ENCODE results near the gene TIMP2. TPM values are rescaled to one million over a fixed set of nuclear protein-coding genes. Genes with fewer than 3 reads are reported as not detected.
A peak's percentile ranks its signal among the peaks of the same experiment; 100 is the strongest.

TIMP2 gene
- total and polyA plus RNA-seq, 2 experiments from 2014 or later = 10.6 to 22.5 TPM

DNA sequence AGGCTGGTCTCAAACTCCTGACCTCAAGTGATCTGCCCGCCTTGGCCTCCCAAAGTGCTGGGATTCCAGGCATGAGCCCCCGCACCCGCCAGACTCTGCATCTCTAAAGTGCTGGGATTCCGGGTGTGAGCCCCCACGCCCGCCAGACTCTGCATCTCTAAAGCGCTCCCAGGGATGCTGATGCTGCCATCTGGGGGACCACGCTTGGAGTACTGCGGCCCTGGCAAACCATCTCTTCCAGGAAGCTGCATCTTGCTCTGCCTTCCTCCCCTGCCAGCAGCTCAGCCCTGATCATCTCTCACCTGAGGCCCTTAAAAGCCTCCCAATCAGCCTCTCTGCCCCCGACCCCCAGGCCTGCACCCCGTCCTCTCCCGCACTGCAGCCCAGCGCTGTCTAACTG lies 26.2 kb downstream of the TIMP2 start:
- Histone ChIP-seq H3K36me3 (ENCODE audit: insufficient read depth) (no peaks in the 10 kb centered on the region), H3K9me2 (ENCODE audit: insufficient read depth) (no peaks in the 10 kb centered on the region), H3F3A (replicated peaks; ENCODE audit: low read depth) (0 out of 2 replicates have a peak, but pooled peaks cover 3% of the 10 kb centered on the region), H3K4me3 (0 out of 2 replicates have a peak overlapping the region, but pooled peaks have one; percentile 12), H3K79me2 (replicated peaks; ENCODE audit: insufficient read depth) (peaks cover 26% of the 10 kb centered on the region), H3K27ac (ENCODE audit: low read depth) (peak overlapping the region; percentile 87; the same call in 1 of the 2 replicates), H4K20me1 (replicated peaks; ENCODE audit: insufficient read depth) (peaks cover 16% of the 10 kb centered on the region), H3K27me3 (ENCODE audit: insufficient read depth) (no peaks in the 10 kb centered on the region), H2AFZ (no peak overlapping the region), H3K4me2 (peak overlapping the region; percentile 29; the same call in 1 of the 2 replicates), H3K4me1 (ENCODE audit: insufficient read depth) (peaks cover 20% of the 10 kb centered on the region)
- TF ChIP-seq, protein P1, sequence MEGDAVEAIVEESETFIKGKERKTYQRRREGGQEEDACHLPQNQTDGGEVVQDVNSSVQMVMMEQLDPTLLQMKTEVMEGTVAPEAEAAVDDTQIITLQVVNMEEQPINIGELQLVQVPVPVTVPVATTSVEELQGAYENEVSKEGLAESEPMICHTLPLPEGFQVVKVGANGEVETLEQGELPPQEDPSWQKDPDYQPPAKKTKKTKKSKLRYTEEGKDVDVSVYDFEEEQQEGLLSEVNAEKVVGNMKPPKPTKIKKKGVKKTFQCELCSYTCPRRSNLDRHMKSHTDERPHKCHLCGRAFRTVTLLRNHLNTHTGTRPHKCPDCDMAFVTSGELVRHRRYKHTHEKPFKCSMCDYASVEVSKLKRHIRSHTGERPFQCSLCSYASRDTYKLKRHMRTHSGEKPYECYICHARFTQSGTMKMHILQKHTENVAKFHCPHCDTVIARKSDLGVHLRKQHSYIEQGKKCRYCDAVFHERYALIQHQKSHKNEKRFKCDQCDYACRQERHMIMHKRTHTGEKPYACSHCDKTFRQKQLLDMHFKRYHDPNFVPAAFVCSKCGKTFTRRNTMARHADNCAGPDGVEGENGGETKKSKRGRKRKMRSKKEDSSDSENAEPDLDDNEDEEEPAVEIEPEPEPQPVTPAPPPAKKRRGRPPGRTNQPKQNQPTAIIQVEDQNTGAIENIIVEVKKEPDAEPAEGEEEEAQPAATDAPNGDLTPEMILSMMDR (conservative IDR thresholded peaks at IDR 0.05; ENCODE audit: low read depth in 2 of 2) = peak in 1 of 2 experiments; percentile 13; a peak in 1 of 4 replicates
- TF ChIP-seq STAT1 (IDR thresholded peaks at IDR 0.05; ENCODE audit: unreplicated experiment) (no peak), POLR2AphosphoS5 (IDR thresholded peaks at IDR 0.05; ENCODE audit: low read depth) (no peak)
- H3K4me3 Mint-ChIP-seq = peak overlapping the region; percentile 11; the same call in 1 of the 3 replicates
- no peaks in the 10 kb centered on the region for H3K36me3 Mint-ChIP-seq (ENCODE audit: low read depth)
- ATAC-seq (peak; percentile 26), DNase-seq (ENCODE audit: low spot score) (peak; percentile 41)
- peaks cover 44% of the 10 kb centered on the region for H3K4me1 Mint-ChIP-seq
- H3K27me3 Mint-ChIP-seq (ENCODE audit: insufficient read depth, low read depth, poor library complexity) = peaks cover 25% of the 10 kb centered on the region
- no peaks in the 10 kb centered on the region for H3K9me3 Mint-ChIP-seq
- peak overlapping the region; percentile 22; the same call in 1 of the 2 replicates for H3K27ac Mint-ChIP-seq

DNA sequence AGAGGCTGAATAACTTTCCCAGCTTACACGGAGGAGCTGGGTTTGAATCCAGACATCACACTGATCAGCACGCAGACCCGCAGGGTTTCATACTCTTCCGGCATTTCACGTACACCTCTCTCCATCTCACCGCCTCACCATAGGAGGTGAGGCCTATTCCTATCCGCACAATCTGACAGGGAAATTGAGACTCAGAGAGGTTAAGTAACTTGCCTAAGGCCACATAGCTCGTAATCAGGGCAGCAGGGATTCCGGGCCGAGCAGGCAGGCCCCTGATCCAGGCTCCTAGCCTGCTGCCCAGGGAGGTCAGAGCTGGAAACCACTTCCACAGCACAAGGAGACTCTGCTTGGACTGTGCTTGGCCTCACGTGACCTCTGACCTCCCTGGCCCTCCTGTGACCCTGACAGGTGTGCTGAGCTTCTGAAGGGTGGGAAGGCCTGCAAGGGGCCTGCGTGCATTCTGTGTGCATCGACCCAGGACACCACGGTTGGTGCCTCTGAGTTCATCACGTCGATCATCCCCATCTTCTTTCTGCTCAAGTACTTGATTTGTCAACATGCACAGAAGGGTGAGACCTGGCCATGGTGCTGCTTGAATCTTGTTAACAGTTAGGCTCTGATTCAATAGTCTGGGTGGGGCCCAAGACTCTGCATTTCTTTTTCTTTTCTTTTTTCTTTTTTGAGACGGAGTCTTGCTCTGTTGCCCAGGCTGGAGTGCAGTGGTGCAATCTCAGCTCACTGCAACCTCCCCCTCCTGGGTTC lies 26.9 kb downstream of the TIMP2 start:
- DNase-seq (ENCODE audit: low spot score) (no peak), ATAC-seq (no peak)
- H3F3A ChIP-seq (replicated peaks; ENCODE audit: low read depth) = 0 out of 2 replicates have a peak, but pooled peaks cover 3% of the 10 kb centered on the region
- no peaks in the 10 kb centered on the region for H3K27me3 ChIP-seq (ENCODE audit: insufficient read depth)
- Mint-ChIP-seq H3K4me1 (peaks cover 41% of the 10 kb centered on the region), H3K27me3 (ENCODE audit: insufficient read depth, low read depth, poor library complexity) (peaks cover 19% of the 10 kb centered on the region), H3K9me3 (no peaks in the 10 kb centered on the region), H3K27ac (no peak overlapping the region), H3K4me3 (no peak overlapping the region; the same call in 2 of the 3 replicates), H3K36me3 (ENCODE audit: low read depth) (no peaks in the 10 kb centered on the region)
- no peak overlapping the region for H3K4me2 ChIP-seq
- no peak overlapping the region for H2AFZ ChIP-seq
- no peak overlapping the region for H3K4me3 ChIP-seq
- peaks cover 20% of the 10 kb centered on the region for H3K4me1 ChIP-seq (ENCODE audit: insufficient read depth)
- TF ChIP-seq POLR2AphosphoS5 (IDR thresholded peaks at IDR 0.05; ENCODE audit: low read depth) = no peak
- TF ChIP-seq, protein P2, sequence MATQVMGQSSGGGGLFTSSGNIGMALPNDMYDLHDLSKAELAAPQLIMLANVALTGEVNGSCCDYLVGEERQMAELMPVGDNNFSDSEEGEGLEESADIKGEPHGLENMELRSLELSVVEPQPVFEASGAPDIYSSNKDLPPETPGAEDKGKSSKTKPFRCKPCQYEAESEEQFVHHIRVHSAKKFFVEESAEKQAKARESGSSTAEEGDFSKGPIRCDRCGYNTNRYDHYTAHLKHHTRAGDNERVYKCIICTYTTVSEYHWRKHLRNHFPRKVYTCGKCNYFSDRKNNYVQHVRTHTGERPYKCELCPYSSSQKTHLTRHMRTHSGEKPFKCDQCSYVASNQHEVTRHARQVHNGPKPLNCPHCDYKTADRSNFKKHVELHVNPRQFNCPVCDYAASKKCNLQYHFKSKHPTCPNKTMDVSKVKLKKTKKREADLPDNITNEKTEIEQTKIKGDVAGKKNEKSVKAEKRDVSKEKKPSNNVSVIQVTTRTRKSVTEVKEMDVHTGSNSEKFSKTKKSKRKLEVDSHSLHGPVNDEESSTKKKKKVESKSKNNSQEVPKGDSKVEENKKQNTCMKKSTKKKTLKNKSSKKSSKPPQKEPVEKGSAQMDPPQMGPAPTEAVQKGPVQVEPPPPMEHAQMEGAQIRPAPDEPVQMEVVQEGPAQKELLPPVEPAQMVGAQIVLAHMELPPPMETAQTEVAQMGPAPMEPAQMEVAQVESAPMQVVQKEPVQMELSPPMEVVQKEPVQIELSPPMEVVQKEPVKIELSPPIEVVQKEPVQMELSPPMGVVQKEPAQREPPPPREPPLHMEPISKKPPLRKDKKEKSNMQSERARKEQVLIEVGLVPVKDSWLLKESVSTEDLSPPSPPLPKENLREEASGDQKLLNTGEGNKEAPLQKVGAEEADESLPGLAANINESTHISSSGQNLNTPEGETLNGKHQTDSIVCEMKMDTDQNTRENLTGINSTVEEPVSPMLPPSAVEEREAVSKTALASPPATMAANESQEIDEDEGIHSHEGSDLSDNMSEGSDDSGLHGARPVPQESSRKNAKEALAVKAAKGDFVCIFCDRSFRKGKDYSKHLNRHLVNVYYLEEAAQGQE (IDR thresholded peaks at IDR 0.05; ENCODE audit: unreplicated experiment) = peak; percentile 11
- H3K79me2 ChIP-seq (replicated peaks; ENCODE audit: insufficient read depth) = peaks cover 26% of the 10 kb centered on the region
- H4K20me1 ChIP-seq (replicated peaks; ENCODE audit: insufficient read depth) = peaks cover 16% of the 10 kb centered on the region
- no peaks in the 10 kb centered on the region for H3K9me2 ChIP-seq (ENCODE audit: insufficient read depth)
- H3K27ac ChIP-seq (ENCODE audit: low read depth) = no peak overlapping the region
- H3K36me3 ChIP-seq (ENCODE audit: insufficient read depth) = no peaks in the 10 kb centered on the region

All from GM23338 (cell line).